ENCODE measurements around the gene MEX3B.

Gene MEX3B

GRCh38 chr15:82045892-82046665 is at the start of gene MEX3B:
TSS of gene MEX3B (minus strand) at chr15:82046018. CDS start at chr15:82045705, 313 bp downstream.
- DNase-seq (ENCODE audit: low spot score) = peak; percentile 88

GRCh38 chr15:82093774-82094211 is 48.0 kb upstream of the MEX3B start:
- DNase-seq (ENCODE audit: low spot score) = no peak

- no peak for DNase-seq (ENCODE audit: low spot score)
Measured at GRCh38 chr15:82093325-82093724, 47.5 kb upstream of the MEX3B start.

- no peak for DNase-seq (ENCODE audit: low spot score)
Measured at GRCh38 chr15:82091636-82092140, 45.9 kb upstream of the MEX3B start.

- DNase-seq (ENCODE audit: low spot score) = no peak
Measured at GRCh38 chr15:82086243-82086995, 40.6 kb upstream of the MEX3B start.

- DNase-seq (ENCODE audit: low spot score) = no peak
Measured at GRCh38 chr15:82081914-82082762, 36.3 kb upstream of the MEX3B start.

- no peak for DNase-seq (ENCODE audit: low spot score)
Measured at GRCh38 chr15:82080774-82081173, 35.0 kb upstream of the MEX3B start.

GRCh38 chr15:82079736-82080135 is 33.9 kb upstream of the MEX3B start:
- DNase-seq (ENCODE audit: low spot score) = no peak

- DNase-seq (ENCODE audit: low spot score) = no peak
Measured at GRCh38 chr15:82074610-82075009, 28.8 kb upstream of the MEX3B start.

- DNase-seq (ENCODE audit: low spot score) = no peak
Measured at GRCh38 chr15:82072926-82073537, 27.2 kb upstream of the MEX3B start.

- no peak for DNase-seq (ENCODE audit: low spot score)
Measured at GRCh38 chr15:82066455-82066854, 20.6 kb upstream of the MEX3B start.

GRCh38 chr15:82064824-82065223 is 19.0 kb upstream of the MEX3B start:
- no peak for DNase-seq (ENCODE audit: low spot score)

- no peak for DNase-seq (ENCODE audit: low spot score)
Measured at GRCh38 chr15:82062479-82063454, 16.9 kb upstream of the MEX3B start.

GRCh38 chr15:82060817-82061216 is 15.0 kb upstream of the MEX3B start:
- DNase-seq (ENCODE audit: low spot score) = no peak

- DNase-seq (ENCODE audit: low spot score) = no peak
Measured at GRCh38 chr15:82058517-82059204, 12.8 kb upstream of the MEX3B start.

- no peak for DNase-seq (ENCODE audit: low spot score)
Measured at GRCh38 chr15:82058026-82058425, 12.2 kb upstream of the MEX3B start.

GRCh38 chr15:82056958-82057823 is 11.4 kb upstream of the MEX3B start:
- DNase-seq (ENCODE audit: low spot score) = no peak

- no peak for DNase-seq (ENCODE audit: low spot score)
Measured at GRCh38 chr15:82052751-82053150, 6.9 kb upstream of the MEX3B start.

GRCh38 chr15:82051664-82052063 is 5.8 kb upstream of the MEX3B start:
- DNase-seq (ENCODE audit: low spot score) = no peak

Data from CD4-positive, alpha-beta T cell treated with Interleukin-15 for 4 hours (primary cell).